H9 (cell line): Measurements from ENCODE around the gene AANAT. TPM values are rescaled to one million over a fixed set of nuclear protein-coding genes. Genes with fewer than 3 reads are reported as not detected.

Source experiments
- DNase-seq: peaks from one replicate; pipeline ENCODE4 v3.0.0-alpha.2; 2017
- H2AFZ ChIP-seq: one replicate; pipeline ENCODE4 v1.6.1; 2013; ENCODE audit warnings: mild to moderate bottlenecking, low read length, control low read depth, moderate library complexity
- H2AK5ac ChIP-seq: 2 replicates; pipeline ENCODE4 v1.6.1; 2013; ENCODE audit warnings: low read length, control low read depth, mixed read lengths; ENCODE audit not compliant: insufficient read length
- H2BK120ac ChIP-seq: one replicate; pipeline ENCODE4 v1.6.1; 2013; ENCODE audit warnings: low read depth, mild to moderate bottlenecking, low read length, control low read depth, inconsistent platforms; ENCODE audit not compliant: poor library complexity, severe bottlenecking
- H2BK12ac ChIP-seq: 2 replicates; pipeline ENCODE4 v1.6.1; 2013; ENCODE audit warnings: low read length, control low read depth, mixed read lengths, low read depth; ENCODE audit not compliant: insufficient read length
- H2BK15ac ChIP-seq: 2 replicates; pipeline ENCODE4 v1.6.1; 2013; ENCODE audit warnings: low read depth, low read length, control low read depth
- H2BK20ac ChIP-seq: one replicate; pipeline ENCODE4 v1.6.1; 2013; ENCODE audit warnings: low read depth, mild to moderate bottlenecking, low read length, control low read depth, inconsistent platforms; ENCODE audit not compliant: poor library complexity, severe bottlenecking
- H2BK5ac ChIP-seq: 2 replicates; pipeline ENCODE4 v1.6.1; 2013; ENCODE audit warnings: low read length, control low read depth, mixed read lengths; ENCODE audit not compliant: insufficient read length
- H3K14ac ChIP-seq: 2 replicates; pipeline ENCODE4 v1.6.1; 2013; ENCODE audit warnings: low read length, control low read depth; ENCODE audit not compliant: insufficient read depth
- H3K18ac ChIP-seq: 2 replicates; pipeline ENCODE4 v1.6.1; 2013; ENCODE audit warnings: low read depth, mild to moderate bottlenecking, mixed read lengths, low read length, control low read depth; ENCODE audit not compliant: insufficient read length
- H3K23ac ChIP-seq: 2 replicates; pipeline ENCODE4 v1.6.1; 2013; ENCODE audit warnings: low read length, control low read depth, mixed read lengths, low read depth; ENCODE audit not compliant: insufficient read length
- H3K23me2 ChIP-seq: 2 replicates; pipeline ENCODE4 v1.6.1; 2013; ENCODE audit warnings: low read depth, mild to moderate bottlenecking, mixed read lengths, low read length, control low read depth; ENCODE audit not compliant: insufficient read length, poor library complexity, severe bottlenecking
- H3K27ac ChIP-seq: 2 replicates; pipeline ENCODE4 v1.5.1; 2013; ENCODE audit warnings: low read length, control low read depth, mixed read lengths, low read depth; ENCODE audit not compliant: insufficient read length
- H3K27me3 ChIP-seq: 2 replicates; pipeline ENCODE4 v1.6.1; 2013; ENCODE audit warnings: low read length, control low read depth, inconsistent platforms; ENCODE audit not compliant: insufficient read depth
- H3K4ac ChIP-seq: 2 replicates; pipeline ENCODE4 v1.6.1; 2013; ENCODE audit warnings: low read depth, mild to moderate bottlenecking, control low read depth, inconsistent platforms, low read length, moderate library complexity
- H3K4me1 ChIP-seq: 2 replicates; pipeline ENCODE4 v1.6.1; 2013; ENCODE audit warnings: low read length, control low read depth, inconsistent platforms; ENCODE audit not compliant: insufficient read depth
- H3K4me2 ChIP-seq: 2 replicates; pipeline ENCODE4 v1.6.1; 2013; ENCODE audit warnings: low read length, control low read depth, mixed read lengths; ENCODE audit not compliant: insufficient read length, insufficient read depth
- H3K56ac ChIP-seq: 2 replicates; pipeline ENCODE4 v1.6.1; 2013; ENCODE audit warnings: low read depth, mild to moderate bottlenecking, mixed read lengths, low read length, control low read depth; ENCODE audit not compliant: insufficient read length
- H3K79me1 ChIP-seq: 2 replicates; pipeline ENCODE4 v1.6.1; 2013; ENCODE audit warnings: low read depth, mild to moderate bottlenecking, moderate library complexity, low read length, control low read depth, inconsistent platforms; ENCODE audit not compliant: insufficient read depth, poor library complexity, severe bottlenecking
- H3K79me2 ChIP-seq: 2 replicates; pipeline ENCODE4 v1.6.1; 2013; ENCODE audit warnings: low read length, control low read depth, inconsistent platforms; ENCODE audit not compliant: insufficient read depth
- H3K9ac ChIP-seq: 2 replicates; pipeline ENCODE4 v1.6.1; 2013; ENCODE audit warnings: low read length, control low read depth, mixed read lengths; ENCODE audit not compliant: insufficient read length; ENCODE audit errors: extremely low read depth
- H3K9me3 ChIP-seq: one replicate; pipeline ENCODE4 v1.6.1; 2013; ENCODE audit warnings: low read depth, low read length, inconsistent platforms; ENCODE audit not compliant: control insufficient read depth
- H3T11ph ChIP-seq: one replicate; pipeline ENCODE4 v1.6.1; 2013; ENCODE audit warnings: mild to moderate bottlenecking, low read length, control low read depth, inconsistent platforms
- H4K20me1 ChIP-seq: one replicate; pipeline ENCODE4 v1.6.1; 2013; ENCODE audit not compliant: control insufficient read depth, insufficient read length, insufficient read depth
- H4K5ac ChIP-seq: 2 replicates; pipeline ENCODE4 v1.6.1; 2013; ENCODE audit warnings: low read depth, mild to moderate bottlenecking, mixed read lengths, low read length, control low read depth; ENCODE audit not compliant: insufficient read length
- H4K8ac ChIP-seq: replicated peaks from 2 replicates; pipeline ENCODE4 v1.6.1; 2013; ENCODE audit warnings: low read length, control low read depth, mixed read lengths, low read depth; ENCODE audit not compliant: insufficient read length
- H4K91ac ChIP-seq: 2 replicates; pipeline ENCODE4 v1.6.1; 2013; ENCODE audit warnings: low read depth, mild to moderate bottlenecking, moderate library complexity, mixed read lengths, low read length, control low read depth; ENCODE audit not compliant: insufficient read length
- H3K27ac Mint-ChIP-seq, 3 experiments: 2 replicates in 2 of 3; 3 replicates in 1 of 3; pipeline ENCODE4 v1.8.0; 2020 to 2021; ENCODE audit warnings: mixed read lengths in 3 of 3, mild to moderate bottlenecking in 1 of 3, moderate library complexity in 1 of 3
- H3K27me3 Mint-ChIP-seq: 2 replicates; pipeline ENCODE4 v1.8.0; 2021; ENCODE audit warnings: low read depth, mild to moderate bottlenecking, moderate library complexity, mixed read lengths
- H3K36me3 Mint-ChIP-seq, 3 experiments: 2 replicates in 2 of 3; 3 replicates in 1 of 3; pipeline ENCODE4 v1.8.0; 2020 to 2021; ENCODE audit warnings: low read depth in 3 of 3, mixed read lengths in 3 of 3; ENCODE audit not compliant: insufficient read depth in 1 of 3
- H3K4me1 Mint-ChIP-seq, 2 experiments: 2 replicates each; pipeline ENCODE4 v1.8.0; 2020; ENCODE audit warnings: mixed read lengths in 2 of 2
- H3K4me3 Mint-ChIP-seq, 2 experiments: 2 replicates in 1 of 2; 3 replicates in 1 of 2; pipeline ENCODE4 v1.8.0; 2020 to 2021; ENCODE audit warnings: mild to moderate bottlenecking in 2 of 2, mixed read lengths in 2 of 2, moderate library complexity in 1 of 2
- H3K9me3 Mint-ChIP-seq, 2 experiments: 2 replicates in 1 of 2; 3 replicates in 1 of 2; pipeline ENCODE4 v1.8.0; 2020; ENCODE audit warnings: mild to moderate bottlenecking in 2 of 2, mixed read lengths in 2 of 2, moderate library complexity in 1 of 2
- CTCF ChIP-seq: fragments of 200-600 bp; sonication (generic); conservative IDR thresholded peaks from 3 replicates; pipeline ENCODE4 v1.8.0; 2021; ENCODE audit warnings: antibody characterized with exemption, mild to moderate bottlenecking
- WGBS: extraction: QIAGEN DNeasy Blood & Tissue Kit; methylation state at CpG from one replicate; pipeline ENCODE4 v1.1.7; 2013; ENCODE audit warnings: missing lambda C conversion rate, low lambda C conversion rate, mixed read lengths; ENCODE audit not compliant: insufficient read length; ENCODE audit errors: extremely low coverage; 5-methylcytosine and 5-hydroxymethylcytosine counted together
- total RNA-seq: library from RNA; stranded (reverse); gene quantifications from 2 replicates; pipeline ENCODE4 v1.2.1, GENCODE V29; 2021

Gene AANAT
- total RNA-seq, 1 experiment from 2014 or later: 0.55 TPM

GRCh38 chr17:76498876-76499251 lies 31.5 kb downstream of the AANAT start:
- WGBS: no CpG with 5 or more reads among the region's 4 CpGs
- Histone ChIP-seq H3K79me1 (no peaks in the 10 kb centered on the region), H3K27ac (no peak overlapping the region)

More at GRCh38 chr17:76498876-76499251, 31.5 kb downstream of the AANAT start:
- no peak overlapping the region for H3K4ac ChIP-seq
- H3K14ac ChIP-seq: no peak overlapping the region
- H3K27ac Mint-ChIP-seq: no peak overlapping the region; a peak in 2 of 7 replicates
- H3K4me1 ChIP-seq: peaks cover 3% of the 10 kb centered on the region; the same call in 1 of the 2 replicates
- H3K4me2 ChIP-seq: no peak overlapping the region
- H3K9me3 Mint-ChIP-seq: no peaks in the 10 kb centered on the region; a peak in 1 of 5 replicates
- H4K20me1 ChIP-seq: no peaks in the 10 kb centered on the region
- no peaks in the 10 kb centered on the region for H3K79me2 ChIP-seq
- TF ChIP-seq CTCF: no peak
- no peak overlapping the region for H3K56ac ChIP-seq
- no peak overlapping the region for H2BK120ac ChIP-seq
- no peak overlapping the region for H3K18ac ChIP-seq
- H4K8ac ChIP-seq: no peak overlapping the region
- H3K27me3 Mint-ChIP-seq: peaks cover 7% of the 10 kb centered on the region
- no peak overlapping the region for H3K23ac ChIP-seq
- H4K5ac ChIP-seq: no peak overlapping the region
- no peak overlapping the region for H3T11ph ChIP-seq
- no peak overlapping the region for H2AK5ac ChIP-seq
- no peak overlapping the region for H2AFZ ChIP-seq
- H3K9me3 ChIP-seq: no peaks in the 10 kb centered on the region
- H2BK12ac ChIP-seq: no peak overlapping the region
- H3K4me3 Mint-ChIP-seq: peak overlapping the region in 1 of 2 experiments; percentile 25; a peak in 2 of 5 replicates
- H2BK20ac ChIP-seq: no peak overlapping the region
- H3K4me1 Mint-ChIP-seq: peaks cover 48 to 55% of the 10 kb centered on the region in 2 experiments
- no peak overlapping the region for H4K91ac ChIP-seq
- no peak for DNase-seq
- H3K9ac ChIP-seq: no peak overlapping the region
- no peak overlapping the region for H2BK5ac ChIP-seq
- no peaks in the 10 kb centered on the region; a peak in 2 of 7 replicates for H3K36me3 Mint-ChIP-seq
- peaks cover 9% of the 10 kb centered on the region for H3K23me2 ChIP-seq
- H2BK15ac ChIP-seq: no peak overlapping the region
- H3K27me3 ChIP-seq: no peaks in the 10 kb centered on the region
